Stimulated activated CD8-positive, alpha-beta memory T cell treated with anti-CD3 and anti-CD28 coated beads, Interleukin-15, amount 100 ng/mL, for 48 hours (primary cell): ENCODE data around the gene JPH3.
"Not testable (repeated sequence)": the region's sequence is repeated elsewhere in the genome, so short reads cannot be mapped to it uniquely, and the experiment has no call there.

Experiments
- DNase-seq, 2 donors: peaks; one replicate each; pipeline ENCODE4 v3.0.0-alpha.2; 2020; ENCODE audit warnings: low read depth in 2 of 2

JPH3 gene

GRCh38 chr16:87713451-87714229, 111.3 kb downstream of the JPH3 start:
- DNase-seq = peak; percentile 37 to 39

DNA sequence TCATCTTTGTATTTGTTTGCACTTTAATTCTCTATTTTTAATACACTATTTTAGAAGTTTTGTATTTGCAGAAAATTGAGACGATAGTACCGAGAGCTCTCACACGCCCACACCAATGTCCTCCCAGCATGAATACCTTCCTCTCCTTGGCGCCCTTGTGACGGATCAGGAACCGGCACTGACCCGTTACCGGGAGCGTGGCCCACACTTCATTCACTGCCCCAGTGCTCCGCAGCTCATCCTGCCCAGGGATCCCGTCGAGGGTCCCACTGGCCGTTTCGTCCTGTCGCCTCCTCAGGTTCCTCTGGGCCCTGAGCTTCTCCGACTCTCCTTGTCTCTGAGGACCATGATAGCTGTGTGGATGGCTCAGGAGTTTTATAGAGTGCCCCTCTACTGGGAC, 112.9 kb downstream of the JPH3 start:
- no peak for DNase-seq

GRCh38 chr16:87715658-87716057, 113.3 kb downstream of the JPH3 start:
- no peak for DNase-seq

- not testable (repeated sequence) for DNase-seq
These were observed 116.5 kb downstream of the JPH3 start for GRCh38 chr16:87718831-87719230.

DNA sequence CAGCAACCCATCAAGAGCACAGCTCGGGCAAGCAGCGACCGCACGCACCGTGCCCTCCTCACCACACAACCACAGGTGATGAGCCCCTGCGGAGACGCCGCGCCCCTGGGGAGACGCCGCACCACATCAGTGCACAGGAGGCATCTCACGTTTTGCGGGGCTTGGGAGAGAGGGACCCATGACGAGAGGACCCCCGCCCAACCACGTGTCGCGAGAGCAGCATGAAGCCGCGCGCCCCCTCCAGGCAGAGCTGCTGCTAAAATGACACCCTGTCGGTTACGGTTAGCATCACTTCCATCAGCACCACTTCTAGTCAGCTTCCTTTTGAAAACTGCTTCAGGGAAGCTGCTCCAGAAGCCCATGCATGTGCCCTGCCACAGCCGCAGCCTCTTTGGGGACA, 118.1 kb downstream of the JPH3 start:
- DNase-seq = no peak

GRCh38 chr16:87721622-87722585, 119.6 kb downstream of the JPH3 start:
- no peak for DNase-seq

DNA sequence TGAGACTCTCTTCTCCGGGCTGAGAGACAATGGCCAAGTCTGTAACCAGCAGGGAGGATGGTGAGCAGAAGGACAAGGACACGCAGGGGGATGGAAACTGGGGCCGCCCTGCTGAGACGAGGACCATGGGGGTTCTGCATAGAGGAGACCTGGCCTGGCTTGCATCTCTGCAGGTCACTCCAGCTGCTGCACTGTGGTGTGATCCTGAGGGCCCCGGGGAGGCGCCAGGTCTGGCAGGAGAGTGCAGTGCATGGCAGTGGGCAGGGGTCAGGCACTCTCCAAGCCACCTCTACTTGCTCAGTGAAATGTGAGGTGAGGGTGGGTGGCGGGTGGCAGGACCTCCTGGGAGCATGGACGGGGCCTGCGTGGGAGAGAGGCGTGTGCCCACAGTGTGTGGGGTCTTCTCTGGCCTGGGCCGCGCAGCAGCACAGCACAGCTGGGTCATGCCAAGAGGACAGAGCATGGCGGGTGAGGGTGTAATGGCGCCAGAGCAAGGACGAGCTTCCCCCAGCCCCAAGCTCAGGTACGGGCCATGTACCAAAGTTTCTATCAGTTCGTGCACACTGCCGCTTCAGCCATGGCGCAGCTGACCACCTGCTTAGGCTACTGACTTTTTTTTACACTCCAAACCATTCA, 120.4 kb downstream of the JPH3 start:
- DNase-seq = no peak

GRCh38 chr16:87723226-87723623, 120.9 kb downstream of the JPH3 start:
- no peak for DNase-seq

- peak in 1 of 2 donors; percentile 17 for DNase-seq
These were observed 122.4 kb downstream of the JPH3 start for GRCh38 chr16:87724490-87725291.

- no peak for DNase-seq
These were observed 123.4 kb downstream of the JPH3 start for GRCh38 chr16:87725596-87726235.

GRCh38 chr16:87726577-87726976, 124.3 kb downstream of the JPH3 start:
- not testable (repeated sequence) for DNase-seq

DNA sequence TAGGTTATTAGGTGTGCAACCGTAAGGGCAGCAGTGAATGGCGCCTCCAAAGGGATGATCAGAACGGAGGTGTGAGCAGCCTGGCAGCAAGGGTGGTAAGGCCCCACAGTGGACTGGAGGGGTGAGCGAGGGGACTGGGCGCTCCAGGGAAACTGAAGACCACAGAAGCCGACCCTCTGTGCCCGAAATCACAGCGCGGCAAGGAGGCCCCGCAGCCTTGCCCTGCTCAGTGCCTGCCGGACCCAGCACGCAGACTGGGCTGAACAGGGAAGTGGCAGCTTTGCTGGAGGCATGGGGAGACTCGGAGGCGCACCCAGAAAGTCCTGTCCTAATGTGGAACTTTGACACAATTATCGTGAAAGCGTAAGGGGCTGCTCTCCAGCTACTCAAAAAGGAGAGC, 125.0 kb downstream of the JPH3 start:
- no peak for DNase-seq

DNA sequence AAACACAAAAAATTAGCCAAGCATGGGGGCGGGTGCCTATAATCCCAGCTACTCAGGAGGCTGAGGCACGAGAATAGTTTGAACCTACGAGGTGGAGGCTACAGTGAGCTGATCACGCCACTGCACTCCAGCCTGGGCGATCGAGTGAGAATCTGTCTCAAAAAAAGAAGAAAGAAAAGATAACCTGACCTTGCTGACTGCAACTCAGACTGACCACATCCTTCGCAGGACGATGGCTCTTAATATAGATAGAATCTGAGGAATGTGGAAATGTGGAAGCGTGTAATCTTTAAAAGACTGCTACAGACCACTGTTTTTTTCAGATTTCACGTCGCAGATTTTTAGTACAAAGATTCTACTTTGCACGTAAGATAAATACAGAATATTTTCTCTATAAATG, 125.7 kb downstream of the JPH3 start:
- DNase-seq = no peak

GRCh38 chr16:87729266-87729954, 127.1 kb downstream of the JPH3 start:
- DNase-seq = no peak

DNA sequence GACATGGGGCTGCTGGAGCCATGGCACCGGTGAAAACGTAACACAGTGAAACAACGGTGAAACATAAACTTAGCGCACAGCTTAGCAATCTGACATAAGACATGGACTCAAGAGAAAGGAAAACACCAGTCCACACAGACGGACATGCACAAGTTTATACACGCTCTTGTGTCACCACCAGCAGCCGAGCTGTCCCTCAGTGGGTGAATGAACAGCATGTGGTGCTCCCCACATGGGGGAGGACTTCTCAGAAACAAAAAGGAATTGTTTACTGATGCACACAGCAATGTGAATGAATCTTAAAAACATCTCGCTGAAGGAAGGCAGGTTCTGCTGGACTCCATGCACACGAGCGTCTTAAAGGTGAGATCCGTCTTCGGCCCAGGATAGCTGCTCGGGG, 129.3 kb downstream of the JPH3 start:
- no peak for DNase-seq

- DNase-seq = no peak
These were observed 130.9 kb downstream of the JPH3 start for GRCh38 chr16:87733190-87733589.

DNA sequence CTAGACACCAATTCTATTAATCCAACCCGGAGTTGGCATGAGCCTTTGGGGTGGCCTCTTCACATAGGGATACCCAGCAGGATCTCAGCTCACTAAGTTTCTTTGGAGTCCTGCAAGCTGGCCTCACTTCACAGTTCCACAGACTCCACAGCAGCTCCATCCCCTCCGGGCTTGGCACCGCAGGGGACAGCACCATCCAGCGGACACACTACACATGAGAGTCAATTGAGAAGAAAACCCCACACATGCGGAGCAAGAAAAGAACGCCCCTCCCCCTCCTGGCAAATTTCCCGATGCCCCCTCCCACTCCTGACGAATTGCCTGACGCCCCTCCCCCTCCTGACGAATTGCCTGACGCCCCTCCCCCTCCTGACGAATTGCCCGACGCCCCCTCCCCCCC, 132.3 kb downstream of the JPH3 start:
- no peak for DNase-seq

GRCh38 chr16:87735270-87736007, 133.1 kb downstream of the JPH3 start:
- no peak for DNase-seq

DNA sequence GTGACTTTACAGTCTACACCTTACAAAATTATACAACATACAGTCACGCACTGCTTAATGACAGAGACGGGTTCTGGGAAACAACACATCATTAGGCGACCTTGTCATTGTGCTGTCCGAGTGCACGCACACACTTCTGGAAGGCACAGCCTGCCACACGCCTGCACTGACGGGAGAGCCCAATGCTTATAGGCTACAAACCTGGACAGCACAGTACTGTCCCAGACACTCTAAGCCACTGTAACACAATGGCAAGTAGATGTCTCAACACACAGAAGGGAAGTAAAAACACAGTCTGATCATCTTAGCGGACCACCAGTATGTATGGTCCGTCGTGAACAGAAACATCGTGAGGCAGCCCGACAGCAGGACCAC, 133.7 kb downstream of the JPH3 start:
- no peak for DNase-seq

DNA sequence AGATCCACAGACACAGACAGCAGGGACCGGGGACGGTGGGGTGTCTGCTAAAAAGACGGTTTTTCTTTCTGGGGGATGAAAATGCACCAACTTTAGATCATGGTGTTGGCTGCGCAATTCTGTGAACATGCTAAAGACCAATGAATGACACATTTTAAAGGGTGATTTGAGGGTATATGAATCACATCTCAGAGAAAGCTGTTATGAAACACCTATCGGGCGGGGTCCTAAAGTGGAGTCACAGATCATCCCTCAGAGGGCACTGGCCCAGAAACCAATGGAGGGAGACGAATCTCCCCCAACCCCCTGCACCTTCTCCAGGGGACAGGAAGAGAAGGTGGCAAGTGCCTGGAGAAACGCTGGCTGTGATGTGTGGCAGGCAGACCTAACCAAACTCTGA, 137.5 kb downstream of the JPH3 start:
- no peak for DNase-seq
